Dendritic cell treated with granulocyte-macrophage colony-stimulating factor and Interleukin-4, amounts not matched to agents 40 ng/mL and 50 ng/mL, for 4 days (primary cell): ENCODE data around the gene XPO4.
"Not testable (repeated sequence)": the region's sequence is repeated elsewhere in the genome, so short reads cannot be mapped to it uniquely, and the experiment has no call there.

ENCODE experiments used
- H3K27ac Mint-ChIP-seq: one replicate; pipeline ENCODE4 v1.8.0; 2022; ENCODE audit warnings: mild to moderate bottlenecking, mixed read lengths
- H3K27me3 Mint-ChIP-seq: one replicate; pipeline ENCODE4 v1.8.0; 2022; ENCODE audit warnings: mild to moderate bottlenecking, mixed read lengths
- H3K36me3 Mint-ChIP-seq: one replicate; pipeline ENCODE4 v1.8.0; 2022; ENCODE audit warnings: low read depth, mixed read lengths
- H3K4me1 Mint-ChIP-seq: one replicate; pipeline ENCODE4 v1.8.0; 2022; ENCODE audit warnings: low read depth, mixed read lengths
- H3K4me3 Mint-ChIP-seq: one replicate; pipeline ENCODE4 v1.8.0; 2022; ENCODE audit warnings: mild to moderate bottlenecking, moderate library complexity, mixed read lengths
- H3K9me3 Mint-ChIP-seq: one replicate; pipeline ENCODE4 v1.8.0; 2022; ENCODE audit warnings: mixed read lengths
- intact Hi-C: fragments of 100-400 bp; cut with micrococcal nuclease; formaldehyde crosslinking; loops from one replicate; pipeline ENCODE4 v1.15.0; 2022

XPO4 gene

DNA sequence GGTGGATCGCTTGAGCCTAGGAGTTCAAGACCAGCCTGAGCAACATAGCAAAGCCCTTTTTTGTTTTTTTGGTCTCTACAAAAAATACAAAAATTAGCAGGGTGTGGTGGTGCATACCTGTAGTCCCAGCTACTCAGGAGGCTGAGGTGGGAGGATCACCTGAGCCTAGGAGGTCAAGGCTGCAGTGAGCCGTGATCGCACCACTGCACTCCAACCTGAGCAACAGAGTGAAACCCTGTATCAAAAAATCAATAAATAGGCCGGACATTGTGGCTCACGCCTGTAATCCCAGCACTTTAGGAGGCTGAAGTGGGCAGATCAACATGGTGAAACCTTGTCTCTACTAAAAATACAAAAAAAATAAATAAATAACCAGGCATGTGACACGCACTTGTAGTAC lies 13.1 kb upstream of the XPO4 start:
- H3K9me3 Mint-ChIP-seq, H3K27me3 Mint-ChIP-seq, H3K4me1 Mint-ChIP-seq, H3K36me3 Mint-ChIP-seq, H3K27ac Mint-ChIP-seq, H3K4me3 Mint-ChIP-seq, intact Hi-C loops: not testable (repeated sequence)

DNA sequence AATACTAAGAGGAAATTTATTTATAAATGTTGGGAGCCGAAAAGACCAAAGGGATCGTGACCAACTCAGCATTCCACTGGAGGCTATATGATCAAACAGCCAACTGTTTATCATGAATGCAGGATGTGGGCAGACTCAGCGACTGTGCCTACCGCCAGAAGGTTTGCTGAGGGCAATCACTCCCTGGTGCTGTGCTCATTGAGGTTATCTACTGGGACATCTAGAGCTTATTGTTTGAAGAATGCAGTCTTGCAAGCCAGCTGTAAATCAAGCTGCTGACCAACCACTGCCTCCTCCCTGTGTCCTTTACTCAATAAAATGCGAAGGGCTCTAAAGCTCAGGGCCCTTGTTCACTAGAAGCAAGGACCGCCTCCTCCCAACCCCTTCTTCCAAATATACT lies 8.5 kb upstream of the XPO4 start:
- no peak overlapping the region for H3K4me3 Mint-ChIP-seq
- no peaks in the 10 kb centered on the region for H3K36me3 Mint-ChIP-seq
- peaks cover 13% of the 10 kb centered on the region for H3K27me3 Mint-ChIP-seq
- intact Hi-C loops: no loop called here
- H3K4me1 Mint-ChIP-seq: no peaks in the 10 kb centered on the region
- H3K9me3 Mint-ChIP-seq: no peaks in the 10 kb centered on the region
- H3K27ac Mint-ChIP-seq: no peak overlapping the region

DNA sequence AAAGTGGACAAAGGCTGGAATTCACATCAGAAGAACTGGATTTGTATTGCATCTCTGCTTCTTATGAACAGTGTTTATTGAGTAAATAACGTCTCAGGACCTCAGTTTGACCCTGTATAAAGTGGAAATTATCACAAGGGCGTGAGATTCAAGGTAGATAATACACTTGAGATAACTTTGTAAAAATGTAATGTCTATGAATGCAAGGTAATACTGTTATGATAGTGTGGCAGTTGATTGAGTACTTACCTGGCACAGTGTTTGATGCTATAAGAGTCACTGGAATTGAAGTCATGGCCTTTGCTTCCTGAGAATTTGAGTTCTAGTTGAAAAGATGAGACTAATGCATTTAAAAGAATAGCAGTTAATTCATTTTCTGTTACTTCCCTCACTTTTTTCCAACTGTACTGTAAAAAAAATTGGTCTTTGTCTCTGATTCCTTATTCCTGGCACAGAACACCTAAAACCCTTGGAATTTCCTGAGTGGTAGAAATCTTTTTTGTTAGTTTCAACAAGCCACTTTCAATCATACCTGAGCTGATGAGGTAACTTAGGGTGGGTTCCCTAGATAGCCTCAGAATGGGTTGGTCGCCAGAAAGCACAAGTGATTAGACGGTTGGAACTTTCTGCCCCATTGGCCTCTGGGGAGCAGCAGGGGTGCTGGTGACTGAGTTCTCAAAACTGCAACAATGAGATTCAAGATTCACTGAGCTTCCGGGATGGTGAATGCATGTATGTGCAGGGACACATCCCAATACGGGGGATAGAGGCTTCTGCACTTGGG lies 6.4 kb upstream of the XPO4 start:
- H3K4me1 Mint-ChIP-seq: no peaks in the 10 kb centered on the region
- no peaks in the 10 kb centered on the region for H3K36me3 Mint-ChIP-seq
- intact Hi-C loops: no loop called here
- no peaks in the 10 kb centered on the region for H3K9me3 Mint-ChIP-seq
- peaks cover 13% of the 10 kb centered on the region for H3K27me3 Mint-ChIP-seq
- no peak overlapping the region for H3K27ac Mint-ChIP-seq
- no peak overlapping the region for H3K4me3 Mint-ChIP-seq

DNA sequence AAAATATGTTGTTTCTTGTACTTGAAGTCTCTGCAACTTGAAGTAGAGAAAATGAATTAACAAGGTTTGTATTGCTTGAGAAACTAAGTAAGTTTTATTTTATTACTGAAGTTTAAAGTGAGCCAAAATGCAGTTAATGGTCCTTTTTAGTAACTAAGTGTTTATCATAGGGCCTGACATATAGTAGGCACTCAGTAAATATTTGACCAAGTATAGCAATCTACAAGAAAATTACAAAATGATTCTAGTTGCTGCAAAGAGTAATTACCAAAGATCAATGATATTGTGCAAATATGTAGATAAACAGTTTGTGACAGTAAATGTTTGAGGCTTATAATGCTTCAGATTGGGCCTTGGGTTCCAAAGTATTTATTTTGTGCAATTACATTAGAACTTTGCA lies 2.4 kb upstream of the XPO4 start:
- no peak overlapping the region for H3K4me3 Mint-ChIP-seq
- peaks cover 13% of the 10 kb centered on the region for H3K27me3 Mint-ChIP-seq
- peaks cover 9% of the 10 kb centered on the region for H3K4me1 Mint-ChIP-seq
- H3K36me3 Mint-ChIP-seq: peaks cover 18% of the 10 kb centered on the region
- intact Hi-C loops: loop anchor here (5.0 kb wide), 1 partner anchor 552 kb away; the partner anchor contains the start of gene ZDHHC20
- no peak overlapping the region for H3K27ac Mint-ChIP-seq
- no peaks in the 10 kb centered on the region for H3K9me3 Mint-ChIP-seq

DNA sequence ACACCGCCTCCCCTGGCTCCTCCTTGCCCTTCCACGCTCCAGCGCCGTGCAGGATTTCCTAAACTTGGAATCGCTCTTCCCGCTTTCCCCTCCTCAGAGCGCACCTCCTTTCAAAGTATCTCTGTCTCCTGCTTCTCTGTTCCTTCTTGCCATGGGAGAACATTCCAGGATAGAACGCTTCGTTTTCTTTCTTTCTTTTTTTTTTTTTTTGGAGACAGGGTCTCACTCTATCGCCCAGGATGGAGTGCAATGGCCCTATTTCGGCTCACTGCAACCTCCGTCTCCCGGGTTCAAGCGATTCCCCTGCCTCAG lies 574 bp upstream of the XPO4 start:
- peaks cover 8% of the 10 kb centered on the region for H3K27me3 Mint-ChIP-seq
- peaks cover 28% of the 10 kb centered on the region for H3K36me3 Mint-ChIP-seq
- intact Hi-C loops: loop anchor here (5.0 kb wide), 1 partner anchor 554 kb away; the partner anchor contains the start of gene ZDHHC20
- peak overlapping the region; percentile 90 for H3K27ac Mint-ChIP-seq
- peak overlapping the region; percentile 82 for H3K4me3 Mint-ChIP-seq
- no peaks in the 10 kb centered on the region for H3K9me3 Mint-ChIP-seq
- peaks cover 9% of the 10 kb centered on the region for H3K4me1 Mint-ChIP-seq

DNA sequence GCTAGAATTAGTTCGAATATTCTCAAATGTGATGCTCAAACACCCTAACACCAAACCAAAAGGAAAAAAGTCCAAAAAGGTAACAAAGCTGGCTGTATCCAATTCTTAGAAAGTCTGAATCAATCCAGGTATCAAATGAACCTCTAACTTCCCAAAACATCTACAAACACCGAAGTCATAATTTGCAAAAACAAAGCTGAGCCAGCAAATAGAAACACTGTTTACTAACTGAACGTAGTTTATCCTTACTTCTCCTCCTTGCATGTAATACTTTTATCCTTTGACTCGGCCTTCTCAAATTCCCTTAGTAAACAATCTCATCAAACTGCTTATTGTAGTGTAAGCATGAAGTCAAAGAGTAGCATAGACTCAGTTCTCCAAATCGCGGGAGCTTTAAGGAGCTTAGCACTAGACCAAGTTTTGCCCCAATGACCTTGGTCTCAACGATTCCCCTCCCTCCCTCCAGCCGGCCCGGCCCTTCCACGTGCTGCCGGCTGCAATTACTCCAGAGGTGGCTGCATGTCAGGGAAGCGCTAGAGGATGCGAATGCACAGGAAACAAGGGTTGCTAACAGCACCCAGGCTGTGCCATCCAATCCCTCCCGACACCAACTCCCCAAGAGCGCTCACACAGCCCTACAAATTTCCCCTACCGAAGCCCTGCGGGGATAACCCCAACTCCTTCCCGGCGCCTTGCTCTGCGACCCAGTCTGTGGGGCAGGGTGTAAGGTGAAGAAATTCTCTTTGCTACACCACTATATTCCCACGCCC lies 693 bp downstream of the XPO4 start:
- intact Hi-C loops: loop anchor here (5.0 kb wide), 1 partner anchor 555 kb away; the partner anchor contains the start of gene ZDHHC20
- no peaks in the 10 kb centered on the region for H3K9me3 Mint-ChIP-seq
- peak overlapping the region; percentile 87 for H3K4me3 Mint-ChIP-seq
- peak overlapping the region; percentile 90 for H3K27ac Mint-ChIP-seq
- peaks cover 9% of the 10 kb centered on the region for H3K4me1 Mint-ChIP-seq
- H3K36me3 Mint-ChIP-seq: peaks cover 28% of the 10 kb centered on the region
- no peaks in the 10 kb centered on the region for H3K27me3 Mint-ChIP-seq

DNA sequence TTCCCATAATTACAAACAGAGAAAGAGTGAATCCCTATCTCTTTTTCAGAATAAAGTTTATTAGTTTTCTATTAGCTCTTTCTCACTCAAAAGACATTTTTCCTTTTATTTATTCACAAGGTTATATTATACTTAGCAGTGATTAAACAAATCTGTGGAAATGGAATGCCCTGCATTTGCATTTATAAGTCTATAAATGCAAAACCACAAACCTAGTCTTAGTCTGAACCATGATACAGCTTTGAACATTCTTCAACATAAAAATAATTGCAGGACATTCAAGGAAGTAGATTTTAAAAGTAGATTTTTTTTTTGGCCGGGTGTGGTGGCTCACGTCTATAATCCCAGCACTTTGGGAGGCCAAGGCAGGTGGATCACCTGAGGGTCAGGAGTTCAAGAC lies 8.3 kb downstream of the XPO4 start:
- no peaks in the 10 kb centered on the region for H3K9me3 Mint-ChIP-seq
- intact Hi-C loops: no loop called here
- no peak overlapping the region for H3K4me3 Mint-ChIP-seq
- H3K27ac Mint-ChIP-seq: no peak overlapping the region
- peaks cover 10% of the 10 kb centered on the region for H3K4me1 Mint-ChIP-seq
- H3K36me3 Mint-ChIP-seq: peaks cover 10% of the 10 kb centered on the region
- H3K27me3 Mint-ChIP-seq: no peaks in the 10 kb centered on the region

DNA sequence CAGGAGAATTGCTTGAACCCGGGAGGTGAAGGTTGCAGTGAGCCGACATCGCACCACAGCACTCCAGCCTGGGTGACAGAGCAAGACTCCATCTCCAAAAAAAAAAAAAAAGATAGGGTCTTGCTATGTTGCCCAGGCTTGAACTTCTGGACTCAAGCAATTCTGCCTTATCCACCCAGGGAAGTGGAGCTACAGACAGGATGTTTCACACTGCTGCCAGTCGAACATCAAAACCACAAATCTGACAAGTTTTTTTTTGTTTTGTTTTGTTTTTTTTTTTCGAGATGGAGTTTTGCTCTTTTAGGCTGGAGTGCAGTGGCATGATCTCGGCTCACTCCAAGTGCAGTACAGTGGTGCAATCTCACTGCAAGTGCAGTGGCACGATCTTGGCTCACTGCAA lies 10.8 kb downstream of the XPO4 start:
- no peak overlapping the region for H3K27ac Mint-ChIP-seq
- intact Hi-C loops: no loop called here
- peaks cover 10% of the 10 kb centered on the region for H3K4me1 Mint-ChIP-seq
- peaks cover 16% of the 10 kb centered on the region for H3K36me3 Mint-ChIP-seq
- H3K9me3 Mint-ChIP-seq: no peaks in the 10 kb centered on the region
- H3K27me3 Mint-ChIP-seq: no peaks in the 10 kb centered on the region
- H3K4me3 Mint-ChIP-seq: no peak overlapping the region

DNA sequence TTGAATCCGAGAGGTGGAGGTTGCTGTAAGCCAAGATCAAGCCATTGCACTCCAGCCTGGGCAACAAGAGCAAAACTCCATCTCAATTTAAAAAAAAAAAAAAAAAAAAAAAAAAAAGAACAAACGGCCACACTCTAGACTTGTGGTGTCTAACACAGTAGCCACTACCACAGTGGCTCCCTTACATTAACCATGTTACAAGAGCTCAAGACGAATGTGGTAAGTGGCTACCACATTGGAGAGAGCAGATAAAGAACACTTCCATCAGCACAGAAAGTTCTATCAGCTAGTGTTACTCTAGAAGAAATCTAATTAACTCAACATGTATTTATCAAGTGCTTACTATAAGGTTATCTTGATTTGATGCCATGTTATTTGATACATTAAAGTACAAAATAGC lies 11.5 kb downstream of the XPO4 start:
- intact Hi-C loops: no loop called here
- peaks cover 16% of the 10 kb centered on the region for H3K36me3 Mint-ChIP-seq
- H3K4me1 Mint-ChIP-seq: peaks cover 10% of the 10 kb centered on the region

DNA sequence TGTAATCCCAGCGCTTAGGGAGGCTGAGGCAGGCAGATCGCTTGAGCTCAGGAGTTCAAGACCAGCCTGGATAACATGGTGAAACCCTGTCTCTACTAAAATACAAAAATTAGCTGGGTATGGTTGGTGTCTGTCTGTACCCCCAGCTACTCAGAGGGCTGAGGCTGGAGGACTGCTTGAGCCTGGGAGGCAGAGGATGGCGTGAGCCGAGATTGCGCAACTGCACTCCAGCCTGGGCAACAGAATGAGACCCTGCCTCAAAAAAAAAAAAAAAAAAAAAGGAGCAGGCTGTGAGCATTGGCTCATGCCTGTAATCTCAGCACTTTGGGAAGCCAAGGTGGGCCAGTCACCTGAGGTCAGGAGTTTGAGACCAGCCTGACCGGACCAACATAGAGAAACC lies 12.0 kb downstream of the XPO4 start:
- H3K27me3 Mint-ChIP-seq, H3K4me3 Mint-ChIP-seq, intact Hi-C loops, H3K27ac Mint-ChIP-seq, H3K9me3 Mint-ChIP-seq: not testable (repeated sequence)
- peaks cover 10% of the 10 kb centered on the region for H3K4me1 Mint-ChIP-seq
- peaks cover 16% of the 10 kb centered on the region for H3K36me3 Mint-ChIP-seq

More for the DNA sequence above, 11.5 kb downstream of the XPO4 start:
- H3K27me3 Mint-ChIP-seq: no peaks in the 10 kb centered on the region
- H3K9me3 Mint-ChIP-seq: no peaks in the 10 kb centered on the region
- H3K27ac Mint-ChIP-seq: no peak overlapping the region
- no peak overlapping the region for H3K4me3 Mint-ChIP-seq

DNA sequence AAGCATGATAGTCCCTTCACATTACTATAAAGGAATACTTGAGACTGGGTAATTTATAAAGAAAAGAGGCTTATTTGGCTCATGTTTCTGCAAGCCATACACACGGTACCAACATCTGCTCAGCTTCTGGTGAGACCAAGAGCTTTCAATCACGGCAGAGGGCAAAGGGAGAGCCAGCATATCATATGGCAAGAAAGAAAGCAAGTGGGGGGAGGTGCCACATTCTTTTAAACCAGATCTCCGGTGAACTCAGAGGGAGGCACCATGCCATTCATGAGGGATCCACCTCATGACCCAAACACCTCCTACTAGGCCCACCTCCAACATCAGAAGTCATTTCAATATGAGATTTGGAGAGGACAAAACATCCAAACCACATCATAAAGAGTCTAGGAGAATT lies 20.3 kb downstream of the XPO4 start:
- H3K27ac Mint-ChIP-seq: no peak overlapping the region
- peaks cover 15% of the 10 kb centered on the region for H3K36me3 Mint-ChIP-seq
- H3K9me3 Mint-ChIP-seq: peaks cover 4% of the 10 kb centered on the region
- intact Hi-C loops: no loop called here
- H3K4me3 Mint-ChIP-seq: no peak overlapping the region
- peaks cover 40% of the 10 kb centered on the region for H3K4me1 Mint-ChIP-seq
- no peaks in the 10 kb centered on the region for H3K27me3 Mint-ChIP-seq

DNA sequence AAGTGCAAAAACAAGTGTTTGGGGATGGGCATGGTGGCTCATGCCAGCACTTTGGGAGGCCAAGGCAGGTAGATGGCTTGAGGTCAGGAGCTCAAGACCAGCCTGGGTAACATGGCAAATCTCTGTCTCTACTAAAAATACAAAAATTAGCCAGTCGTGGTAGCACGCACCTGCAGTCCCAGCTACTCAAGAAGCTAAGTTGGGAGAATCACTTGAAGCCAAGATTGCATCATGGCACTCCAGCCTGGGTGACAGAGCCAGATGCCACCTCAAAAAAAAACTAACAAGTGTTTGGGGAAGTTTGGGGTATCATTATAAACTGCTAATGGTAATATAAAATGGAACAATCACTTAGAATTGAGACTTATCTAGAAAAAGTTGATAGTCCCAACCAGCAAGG lies 24.6 kb downstream of the XPO4 start:
- Mint-ChIP-seq H3K4me1 (peaks cover 50% of the 10 kb centered on the region), H3K9me3 (peaks cover 10% of the 10 kb centered on the region), H3K36me3 (peaks cover 14% of the 10 kb centered on the region), H3K4me3 (no peak overlapping the region), H3K27ac (no peak overlapping the region), H3K27me3 (no peaks in the 10 kb centered on the region)
- intact Hi-C loops: no loop called here

DNA sequence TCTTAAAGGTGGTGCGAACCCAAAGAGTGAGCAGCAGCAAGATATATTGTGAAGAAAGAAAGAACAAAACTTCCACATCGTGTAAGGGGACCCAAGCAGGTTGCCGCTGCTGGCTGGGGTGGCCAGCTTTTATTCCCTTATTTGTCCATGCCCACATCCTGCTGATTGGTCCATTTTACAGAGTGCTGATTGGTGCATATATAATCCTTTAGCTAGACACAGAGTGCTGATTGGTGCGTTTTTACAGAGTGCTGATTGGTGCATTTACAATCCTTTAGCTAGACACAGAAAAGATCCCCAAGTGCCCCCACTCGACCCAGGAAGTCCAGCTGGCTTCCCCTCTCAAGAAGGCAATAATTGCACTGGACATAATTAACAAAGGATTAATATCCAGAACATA lies 25.7 kb downstream of the XPO4 start:
- Mint-ChIP-seq H3K36me3 (peaks cover 14% of the 10 kb centered on the region), H3K4me1 (peaks cover 41% of the 10 kb centered on the region)
- H3K27me3 Mint-ChIP-seq, H3K9me3 Mint-ChIP-seq, H3K27ac Mint-ChIP-seq, intact Hi-C loops, H3K4me3 Mint-ChIP-seq: not testable (repeated sequence)

DNA sequence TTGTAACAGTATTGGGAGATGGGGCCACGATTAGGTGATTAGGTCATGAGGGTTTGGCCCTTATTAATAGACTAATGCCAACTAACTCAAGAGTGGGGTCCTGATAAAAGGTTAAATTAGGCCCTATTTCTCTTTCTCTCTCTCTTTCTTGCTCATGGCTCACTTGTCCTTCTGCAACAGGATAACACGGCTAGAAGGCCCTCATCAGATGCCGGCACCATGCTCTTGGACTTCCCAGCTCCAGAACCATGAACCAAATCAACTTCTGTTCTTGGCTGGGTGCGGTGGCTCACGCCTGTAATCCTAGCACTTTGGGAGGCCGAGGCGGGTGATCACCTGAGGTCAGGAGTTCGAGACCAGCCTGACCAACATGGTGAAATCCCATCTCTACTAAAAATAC lies 28.1 kb downstream of the XPO4 start:
- H3K4me3 Mint-ChIP-seq, H3K27ac Mint-ChIP-seq, H3K27me3 Mint-ChIP-seq, H3K9me3 Mint-ChIP-seq, intact Hi-C loops: not testable (repeated sequence)
- H3K4me1 Mint-ChIP-seq: peaks cover 27% of the 10 kb centered on the region
- H3K36me3 Mint-ChIP-seq: peaks cover 14% of the 10 kb centered on the region
